Measurements from ENCODE around the gene TSHZ2.
"Not testable (repeated sequence)": the region's sequence is repeated elsewhere in the genome, so short reads cannot be mapped to it uniquely, and the experiment has no call there.

- TF ChIP-seq CTCF (IDR thresholded peaks at IDR 0.05; ENCODE audit: low read depth, low read length); EZH2phosphoT487 (IDR thresholded peaks at IDR 0.05; ENCODE audit: low read depth): not testable (repeated sequence)
Observed at GRCh38 chr20:53089851-53090250, 117.7 kb downstream of the TSHZ2 start.
